Bronchial epithelial cell (primary cell): ENCODE results near the gene MDK. TPM values are rescaled to one million over a fixed set of nuclear protein-coding genes. Genes with fewer than 3 reads are reported as not detected.

ENCODE experiments used
- DNase-seq: peaks from one replicate; pipeline ENCODE4 v3.0.0-alpha.2; 2010; ENCODE audit warnings: low read depth
- FAIRE-seq: peaks from 2 replicates; lab custom pipeline; 2011; peaks lifted over from hg19 to GRCh38; lab: Jason Lieb, UNC
- H3K27me3 ChIP-seq: 2 replicates; pipeline ENCODE4 v1.5.1; 2011; ENCODE audit warnings: low read length; ENCODE audit not compliant: control insufficient read depth, insufficient read depth
- H3K36me3 ChIP-seq: 2 replicates; pipeline ENCODE4 v1.5.1; 2011; ENCODE audit warnings: low read length; ENCODE audit not compliant: control insufficient read depth, insufficient read depth
- H3K4me3 ChIP-seq: 2 replicates; pipeline ENCODE4 v1.5.1; 2011; ENCODE audit warnings: mild to moderate bottlenecking, low read depth, low read length, control low read depth
- CTCF ChIP-seq: IDR thresholded peaks from 2 replicates; pipeline ENCODE4 v1.5.1; 2011; ENCODE audit warnings: mild to moderate bottlenecking, moderate library complexity, low read length, control low read depth, inconsistent platforms; ENCODE audit not compliant: insufficient read depth, severe bottlenecking
- total RNA-seq: library from RNA; depleted of rRNA; stranded (reverse); fragments of >200 nt; gene quantifications from 2 replicates; pipeline ENCODE4 v1.2.1, GENCODE V29; 2014

The MDK gene
- total RNA-seq, 1 donor from 2014 or later: 11.6 TPM

DNA sequence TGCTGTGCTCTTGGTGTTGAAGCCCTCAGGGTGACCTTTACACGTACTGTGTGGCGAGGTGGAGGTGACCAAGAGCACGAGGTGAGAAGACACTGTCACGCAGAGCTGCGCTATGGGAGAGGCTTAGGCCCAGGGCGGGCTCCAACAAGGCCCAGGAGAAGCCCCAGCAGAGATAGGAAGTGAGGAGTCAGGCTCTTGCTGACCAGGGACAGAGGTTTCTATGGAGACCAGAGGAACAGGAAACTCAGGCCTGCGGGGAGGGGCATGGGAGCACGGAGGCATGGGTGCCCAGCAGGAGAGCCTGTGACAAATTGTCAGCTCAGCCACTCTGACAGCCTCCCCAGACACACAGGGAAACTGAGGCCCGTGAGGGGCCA lies 18.4 kb upstream of the MDK start:
- peak; percentile 61 for DNase-seq
- no peaks in the 10 kb centered on the region for H3K27me3 ChIP-seq

DNA sequence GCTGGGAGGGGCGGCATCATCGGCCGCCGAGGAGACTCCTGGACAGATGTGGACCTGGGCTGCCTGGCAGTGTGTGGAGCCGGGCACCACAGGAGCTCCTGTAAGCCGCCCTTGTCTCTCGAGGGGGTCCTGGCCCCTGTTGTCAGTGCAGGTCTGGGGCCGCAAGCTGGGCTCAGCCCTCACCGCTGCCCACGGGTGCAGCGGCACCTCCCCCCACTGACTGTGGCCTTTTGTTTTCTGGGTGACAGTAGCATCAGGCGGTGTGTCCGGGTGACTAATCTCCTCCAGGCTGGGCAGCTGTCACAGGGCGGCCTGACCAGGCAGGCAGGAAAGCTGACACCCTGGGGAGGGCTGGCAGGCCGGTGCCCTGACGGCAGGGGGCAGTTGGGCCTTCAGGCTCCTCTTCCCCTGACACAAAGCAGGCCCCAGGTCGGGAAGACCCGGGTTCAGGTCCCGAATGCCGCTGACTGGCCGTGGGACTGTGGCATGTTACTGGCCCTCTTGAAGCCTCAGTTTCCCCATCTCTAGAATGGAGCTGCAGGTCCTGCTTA lies 17.9 kb upstream of the MDK start:
- Histone ChIP-seq H3K27me3 (no peaks in the 10 kb centered on the region), H3K36me3 (peaks cover 8% of the 10 kb centered on the region), H3K4me3 (no peak overlapping the region)
- no peak for FAIRE-seq
- TF ChIP-seq CTCF: peak; percentile 54
- DNase-seq: peak; percentile 69

More for the DNA sequence above, 18.4 kb upstream of the MDK start:
- TF ChIP-seq CTCF: no peak
- H3K36me3 ChIP-seq: peaks cover 4% of the 10 kb centered on the region
- FAIRE-seq: no peak
- no peak overlapping the region for H3K4me3 ChIP-seq

GRCh38 chr11:46364056-46364455 lies 17.4 kb upstream of the MDK start:
- no peaks in the 10 kb centered on the region for H3K27me3 ChIP-seq
- H3K36me3 ChIP-seq: peaks cover 11% of the 10 kb centered on the region
- no peak for TF ChIP-seq CTCF
- no peak for FAIRE-seq
- no peak for DNase-seq
- H3K4me3 ChIP-seq: no peak overlapping the region

GRCh38 chr11:46364791-46365190 lies 16.7 kb upstream of the MDK start:
- Histone ChIP-seq H3K36me3 (peaks cover 13% of the 10 kb centered on the region), H3K4me3 (no peak overlapping the region), H3K27me3 (no peaks in the 10 kb centered on the region)
- DNase-seq (no peak), FAIRE-seq (no peak)
- TF ChIP-seq CTCF: no peak

GRCh38 chr11:46366260-46366659 lies 15.2 kb upstream of the MDK start:
- peaks cover 18% of the 10 kb centered on the region for H3K36me3 ChIP-seq
- no peaks in the 10 kb centered on the region for H3K27me3 ChIP-seq
- no peak for FAIRE-seq
- DNase-seq: no peak
- no peak overlapping the region for H3K4me3 ChIP-seq
- TF ChIP-seq CTCF: no peak

DNA sequence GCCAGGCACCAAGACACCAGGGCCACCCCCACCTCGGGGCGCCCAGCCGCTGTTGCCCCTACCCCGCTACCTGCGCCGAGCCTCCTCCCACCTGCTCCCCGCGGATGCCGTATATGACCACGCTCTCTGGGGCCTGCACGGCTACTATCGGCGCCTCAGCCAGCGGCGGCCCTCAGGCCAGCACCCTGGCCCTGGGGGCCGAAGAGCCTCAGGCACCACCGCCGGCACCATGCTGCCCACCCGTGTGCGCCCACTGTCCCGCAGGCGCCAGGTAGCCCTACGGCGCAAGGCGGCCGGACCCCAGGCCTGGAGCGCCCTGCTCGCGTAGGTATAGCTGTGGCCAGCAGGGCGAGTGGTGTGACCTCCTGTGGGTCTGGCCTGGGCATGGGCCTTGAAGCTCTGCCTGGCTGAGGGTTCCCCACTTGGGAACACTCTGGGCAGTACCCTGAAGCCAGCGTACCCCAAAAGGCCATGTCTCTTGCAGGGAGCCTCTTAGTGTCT lies 14.8 kb upstream of the MDK start:
- Histone ChIP-seq H3K4me3 (no peak overlapping the region), H3K36me3 (peaks cover 20% of the 10 kb centered on the region), H3K27me3 (no peaks in the 10 kb centered on the region)
- DNase-seq (no peak), FAIRE-seq (no peak)
- TF ChIP-seq CTCF: no peak
